Islet precursor cell (in vitro differentiated cells): ENCODE results near the gene RIPK1.
"Not testable (repeated sequence)": the region's sequence is repeated elsewhere in the genome, so short reads cannot be mapped to it uniquely, and the experiment has no call there.

ENCODE experiments used
- DNase-seq: peaks from one replicate; pipeline ENCODE4 v3.0.0-alpha.2; 2018

Gene RIPK1

GRCh38 chr6:3137057-3137777 is 68.9 kb downstream of the RIPK1 start:
- DNase-seq = no peak

GRCh38 chr6:3137873-3138272 is 69.6 kb downstream of the RIPK1 start:
- not testable (repeated sequence) for DNase-seq

GRCh38 chr6:3138341-3138740 is 70.0 kb downstream of the RIPK1 start:
- DNase-seq = no peak

DNA sequence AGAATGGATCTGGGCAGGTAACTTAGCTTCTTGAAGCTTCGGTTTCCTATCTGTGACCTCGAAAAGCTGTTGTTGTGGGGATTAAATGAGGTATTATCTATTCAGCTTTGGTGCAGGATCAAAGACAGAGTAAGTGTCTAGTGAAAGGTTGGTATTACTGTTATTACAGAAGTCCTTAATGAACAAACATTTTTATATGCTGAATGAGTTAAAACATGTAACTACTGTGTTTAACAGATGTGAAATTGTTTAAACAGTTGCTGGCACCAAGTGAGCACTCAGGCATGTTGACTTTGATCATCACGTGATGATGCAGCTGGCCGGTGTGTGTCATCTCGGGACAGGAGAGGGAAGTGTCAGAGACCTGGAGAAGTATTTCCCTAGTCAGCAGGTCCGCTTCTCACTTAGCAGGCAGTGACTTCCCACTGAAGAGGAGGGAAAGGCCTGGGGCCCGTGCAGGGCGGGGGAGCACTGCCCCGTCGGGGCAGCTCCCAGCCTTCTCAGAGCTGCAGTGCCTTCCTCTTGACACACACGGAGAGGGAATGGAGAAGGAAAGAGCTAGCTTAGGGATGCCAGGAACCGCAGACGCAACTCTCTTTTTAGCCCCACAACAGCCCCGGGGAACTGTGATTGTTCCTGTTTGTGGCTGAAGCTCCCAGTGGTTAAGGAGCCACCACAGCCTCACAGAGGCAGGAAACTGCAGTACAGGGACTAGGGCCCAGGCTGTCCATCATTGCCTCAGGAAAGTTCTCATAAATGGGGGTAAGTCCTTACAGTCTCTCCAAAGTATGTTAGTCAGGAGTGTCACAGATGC is 71.0 kb downstream of the RIPK1 start:
- DNase-seq = peak; percentile 74

GRCh38 chr6:3140201-3140600 is 71.9 kb downstream of the RIPK1 start:
- no peak for DNase-seq

DNA sequence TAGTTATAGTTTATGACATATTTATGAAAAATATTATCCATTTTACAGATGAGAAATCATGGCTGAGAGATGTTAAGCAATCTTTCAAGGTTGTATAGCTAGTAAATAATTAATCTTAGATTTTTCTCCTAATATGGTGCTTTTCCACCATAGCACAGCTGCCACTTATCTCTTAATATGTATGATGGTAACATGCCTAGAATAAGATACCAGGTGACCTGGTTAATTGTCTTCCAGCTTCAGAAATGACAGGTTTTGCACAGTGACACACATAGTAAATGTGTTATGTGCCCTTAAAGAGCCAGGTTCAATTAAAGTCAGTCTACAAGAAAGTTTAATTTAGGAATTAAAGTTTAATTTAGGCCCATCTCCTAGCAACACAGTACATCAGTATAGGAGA is 74.2 kb downstream of the RIPK1 start:
- no peak for DNase-seq

- DNase-seq = no peak
Measured at GRCh38 chr6:3143158-3143557, 74.9 kb downstream of the RIPK1 start.

GRCh38 chr6:3144571-3144970 is 76.3 kb downstream of the RIPK1 start:
- no peak for DNase-seq

GRCh38 chr6:3147914-3148757 is 79.8 kb downstream of the RIPK1 start:
- DNase-seq = no peak

- DNase-seq = no peak
Measured at GRCh38 chr6:3151691-3152090, 83.4 kb downstream of the RIPK1 start.

GRCh38 chr6:3152689-3153088 is 84.4 kb downstream of the RIPK1 start:
- DNase-seq = no peak

DNA sequence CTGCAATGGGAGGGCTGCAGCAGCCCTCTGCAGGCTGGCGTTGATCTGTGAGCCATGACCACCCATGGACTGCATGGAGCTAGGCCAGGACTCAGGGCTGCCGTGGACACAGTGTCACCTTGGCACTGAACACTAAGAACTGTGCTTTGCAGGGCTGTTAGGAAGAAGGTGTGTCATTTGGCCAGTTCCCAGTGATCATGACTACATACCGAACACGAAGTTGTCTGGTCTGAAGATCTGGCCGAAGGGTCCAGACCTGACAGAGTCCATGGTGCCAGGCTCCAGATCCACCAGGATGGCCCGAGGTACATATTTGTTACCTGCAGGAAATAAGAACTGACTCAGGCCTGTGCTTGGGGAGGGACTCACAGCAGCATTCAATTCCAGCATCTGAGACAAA is 87.1 kb downstream of the RIPK1 start:
- DNase-seq = not testable (repeated sequence)

DNA sequence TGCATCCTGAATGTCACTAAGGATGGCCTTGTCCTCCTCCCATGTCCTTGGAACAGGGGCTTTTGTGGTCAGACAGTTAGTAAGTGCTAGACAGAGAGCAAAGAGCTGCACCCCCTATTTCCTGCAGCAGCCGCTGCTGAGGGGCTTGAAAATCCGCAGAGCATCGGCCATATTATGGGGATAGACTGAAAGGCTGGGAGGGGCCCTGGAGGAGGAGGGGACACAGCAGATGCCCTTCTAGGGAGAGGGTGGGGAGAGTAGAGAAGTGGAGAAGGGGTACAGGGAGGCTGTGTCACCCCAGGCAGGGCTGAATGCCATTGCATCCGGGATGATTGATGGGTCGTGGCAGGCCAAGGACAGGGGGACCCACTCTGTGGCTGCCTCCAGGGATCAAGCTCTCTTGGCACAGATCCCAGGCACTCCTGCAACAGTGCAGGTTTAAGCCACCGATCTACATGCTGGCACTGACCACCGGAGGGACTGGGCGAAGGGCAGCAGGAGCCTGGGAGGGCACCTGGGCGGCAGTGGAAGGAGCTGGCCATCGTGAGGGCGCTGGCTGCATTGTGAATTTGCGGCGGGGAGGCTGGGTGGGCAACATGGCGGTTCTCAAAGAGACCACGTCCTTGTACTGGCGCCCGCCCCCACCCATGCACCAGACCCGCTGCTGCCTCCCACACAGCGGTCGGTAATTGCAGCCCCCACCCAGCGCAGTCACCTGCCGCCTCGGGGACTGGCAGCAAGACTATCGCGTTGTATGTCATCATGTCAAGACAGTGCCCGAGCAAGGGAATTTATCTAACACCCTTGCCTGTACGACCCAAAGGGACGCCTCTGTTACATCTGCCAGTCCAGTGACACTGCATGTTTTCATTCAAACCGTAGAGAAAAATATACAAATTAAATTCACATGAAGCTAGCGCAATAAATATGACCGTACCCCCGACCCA is 88.2 kb downstream of the RIPK1 start:
- not testable (repeated sequence) for DNase-seq

DNA sequence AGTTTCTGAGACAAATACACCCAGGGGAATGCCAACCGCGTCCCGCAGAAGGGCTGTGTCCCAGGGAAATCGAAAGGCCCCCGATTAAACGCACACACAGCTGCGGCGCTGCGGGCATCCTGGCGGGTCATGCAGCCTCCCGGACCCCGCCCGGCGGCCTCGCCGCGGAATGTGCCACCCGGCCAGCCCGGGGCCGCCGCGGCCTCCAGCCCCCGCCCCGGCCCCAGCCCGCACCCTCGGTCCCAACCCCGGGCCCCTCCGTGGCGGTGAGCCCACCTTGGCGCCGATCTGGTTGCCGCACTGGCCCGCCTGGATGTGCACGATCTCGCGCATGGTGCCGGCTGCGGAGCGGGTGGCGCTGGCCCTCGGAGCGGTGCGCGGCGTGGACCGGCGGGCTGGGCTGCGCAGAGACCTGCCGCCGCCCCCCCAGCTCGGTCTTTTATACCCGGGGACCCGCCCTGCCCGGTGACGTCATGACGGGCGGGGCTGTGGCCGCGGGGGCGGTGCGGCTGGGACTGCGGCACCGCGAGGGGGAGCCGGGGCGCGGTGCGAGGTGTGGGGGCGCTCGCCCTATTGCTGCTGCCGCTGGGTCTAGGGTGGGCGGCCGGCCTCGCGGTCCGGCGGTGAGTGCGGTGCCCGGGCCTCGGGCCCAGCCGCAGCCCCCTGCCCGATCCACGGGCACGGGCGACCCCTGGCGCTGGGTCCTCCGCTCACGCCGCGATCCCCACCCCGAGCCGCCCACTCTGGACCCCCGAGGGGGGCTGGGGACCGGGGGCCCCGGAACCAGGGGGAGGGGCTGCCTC is 89.0 kb downstream of the RIPK1 start, which contains the start of gene TUBB2A:
Gene TUBB2A (minus strand): TSS at position 414 of the 803 bp plus-strand sequence. CDS start 81 bp downstream, at position 333.
- DNase-seq = peak; percentile 86

DNA sequence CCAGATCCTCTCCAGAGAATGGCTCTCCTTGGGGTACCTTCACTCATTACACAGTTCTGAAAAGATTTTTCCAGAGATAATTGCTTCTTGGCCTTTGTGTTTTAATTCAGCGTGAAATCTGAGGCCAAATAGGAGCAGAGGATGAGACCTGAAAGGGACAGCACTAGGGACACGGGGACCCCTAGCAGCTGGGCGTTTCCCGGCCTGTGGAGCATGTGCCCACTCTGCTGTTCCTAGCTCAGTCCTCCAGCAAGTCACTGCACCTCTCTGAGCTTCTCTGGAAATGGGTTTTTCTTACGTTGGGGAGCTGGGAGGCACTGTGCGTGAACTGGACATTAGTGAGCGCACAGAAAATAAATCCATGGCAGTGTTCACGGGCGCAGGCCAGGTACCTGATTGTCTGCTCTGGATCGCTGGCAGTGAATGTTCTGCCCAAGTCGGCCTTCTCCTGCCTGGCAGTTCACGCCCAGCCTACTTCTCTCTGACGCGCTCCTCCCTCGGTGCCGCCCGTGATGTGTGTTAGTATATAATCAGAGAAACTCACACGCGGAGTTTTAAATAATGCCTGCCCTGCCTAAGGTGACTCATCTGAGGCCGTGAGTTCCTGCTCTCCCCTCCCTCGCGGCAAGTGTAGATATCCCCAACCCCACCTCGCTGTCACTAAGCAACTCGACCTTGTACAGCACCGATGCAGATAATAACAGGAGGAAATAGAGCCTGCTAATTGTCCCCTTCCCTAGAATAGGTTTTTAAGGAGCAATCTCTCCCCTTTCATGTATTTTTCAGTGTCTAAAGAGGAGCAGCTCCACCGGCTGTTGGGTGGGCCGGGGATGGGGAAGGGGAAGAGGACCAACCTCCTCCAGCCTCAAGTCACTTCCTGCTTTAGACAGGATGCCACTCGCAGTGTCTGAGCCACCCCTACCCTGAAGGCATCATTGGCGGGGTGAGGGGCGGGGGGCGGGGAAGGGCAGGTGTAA is 91.8 kb downstream of the RIPK1 start:
- peak; percentile 90 for DNase-seq

DNA sequence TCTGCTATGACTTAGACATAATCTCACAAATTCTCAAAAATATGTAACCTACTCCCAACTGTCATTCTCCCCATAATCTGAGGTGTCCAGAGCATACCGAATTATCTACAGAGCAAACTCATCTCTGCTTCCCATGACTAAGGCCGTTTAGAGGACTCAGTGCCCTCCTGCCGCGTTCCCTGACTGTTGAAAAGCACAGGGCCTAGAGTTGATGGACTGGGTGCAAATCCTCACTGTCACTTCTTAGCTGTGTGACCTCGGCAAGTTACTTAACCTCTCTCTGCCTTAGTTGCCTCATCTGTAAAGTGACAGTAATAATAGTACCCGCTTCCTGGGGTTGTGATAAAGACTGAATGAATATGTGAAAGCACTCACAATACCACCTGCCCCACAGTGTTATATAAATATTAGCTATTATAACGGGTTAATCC is 93.8 kb downstream of the RIPK1 start:
- no peak for DNase-seq

GRCh38 chr6:3162565-3163247 is 94.4 kb downstream of the RIPK1 start:
- peak; percentile 93 for DNase-seq

DNA sequence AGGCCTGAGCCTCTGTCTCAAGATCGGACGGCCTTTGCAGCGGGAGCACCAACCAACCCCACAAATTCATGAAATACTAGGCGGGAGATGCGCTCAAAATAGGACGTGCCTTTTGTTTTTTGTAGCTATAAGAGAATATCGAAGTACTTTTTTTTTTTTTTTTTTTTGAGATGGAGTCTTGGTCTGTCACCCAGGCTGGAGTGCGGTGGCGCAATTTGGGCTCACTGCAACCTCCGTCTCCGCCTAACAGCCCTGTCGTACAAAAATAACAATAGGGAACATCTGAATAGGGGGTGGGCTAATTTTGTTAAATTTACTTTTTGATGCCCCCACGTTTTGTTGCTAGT is 94.9 kb downstream of the RIPK1 start:
- no peak for DNase-seq

DNA sequence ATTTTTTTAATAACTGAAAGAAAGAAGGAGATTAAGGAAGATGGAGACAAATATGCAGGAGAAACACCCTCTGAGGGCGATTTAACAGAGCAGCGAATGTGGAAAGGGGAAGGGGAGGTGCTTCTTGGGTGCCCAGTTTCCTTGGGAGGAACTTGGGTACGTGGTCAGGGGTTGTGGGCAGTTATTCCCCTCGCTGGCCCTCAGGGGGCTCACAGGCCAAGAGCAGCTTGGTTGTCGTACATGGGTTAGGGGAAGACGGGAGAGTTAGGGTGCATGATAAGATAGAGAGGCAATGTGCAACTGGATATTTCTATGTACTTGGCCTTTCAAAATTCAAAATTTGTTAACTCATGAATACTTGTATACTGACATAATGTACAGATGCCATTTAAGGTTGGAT is 96.1 kb downstream of the RIPK1 start:
- no peak for DNase-seq
